Urinary bladder (tissue), 4 donors: ENCODE data around the gene SLC12A2. TPM values are rescaled to one million over a fixed set of nuclear protein-coding genes. Genes with fewer than 3 reads are reported as not detected.

ENCODE experiments used
- DNase-seq: peaks from one replicate; pipeline ENCODE4 v3.0.0-alpha.2; 2015; ENCODE audit errors: extremely low spot score
- H3K27ac ChIP-seq: one replicate; pipeline ENCODE4 v1.5.1; 2013; ENCODE audit warnings: low read depth, mild to moderate bottlenecking, moderate library complexity
- H3K36me3 ChIP-seq: one replicate; pipeline ENCODE4 v1.6.1; 2013; ENCODE audit warnings: mild to moderate bottlenecking, moderate library complexity; ENCODE audit not compliant: insufficient read depth
- H3K4me1 ChIP-seq: one replicate; pipeline ENCODE4 v1.6.1; 2013; ENCODE audit warnings: mild to moderate bottlenecking, moderate library complexity; ENCODE audit not compliant: insufficient read depth
- H3K4me3 ChIP-seq: one replicate; pipeline ENCODE4 v1.5.1; 2013; ENCODE audit warnings: low read depth, low read length
- WGBS: extraction: QIAGEN DNeasy Blood & Tissue Kit; methylation state at CpG from one replicate; pipeline ENCODE4 v1.1.7; 2013; 5-methylcytosine and 5-hydroxymethylcytosine counted together
- polyA plus RNA-seq: library from polyadenylated mRNA; stranded (reverse); fragments of 200-250 nt; gene quantifications from one replicate; pipeline ENCODE4 v1.2.3, GENCODE V29; 2013
- total RNA-seq: library from RNA; depleted of rRNA; stranded (reverse); fragments of >200 nt; gene quantifications from one replicate; pipeline ENCODE4 v1.2.3, GENCODE V29; 2014
- donor health status: healthy with polysubstance abuse.
- donor health status: healthy.

SLC12A2 gene
- total and polyA plus RNA-seq, 2 donors, result 7.9 to 63.9 TPM

- no peak overlapping the region for H3K27ac ChIP-seq
- H3K4me3 ChIP-seq, result no peak overlapping the region
- 13% methylated on average over 36 of the region's 36 CpGs for WGBS
- H3K4me1 ChIP-seq, result no peaks in the 10 kb centered on the region
- H3K36me3 ChIP-seq, result no peaks in the 10 kb centered on the region
- DNase-seq, result peak; percentile 52
Measured at GRCh38 chr5:128201065-128201926, 117.7 kb downstream of the SLC12A2 start.

DNA sequence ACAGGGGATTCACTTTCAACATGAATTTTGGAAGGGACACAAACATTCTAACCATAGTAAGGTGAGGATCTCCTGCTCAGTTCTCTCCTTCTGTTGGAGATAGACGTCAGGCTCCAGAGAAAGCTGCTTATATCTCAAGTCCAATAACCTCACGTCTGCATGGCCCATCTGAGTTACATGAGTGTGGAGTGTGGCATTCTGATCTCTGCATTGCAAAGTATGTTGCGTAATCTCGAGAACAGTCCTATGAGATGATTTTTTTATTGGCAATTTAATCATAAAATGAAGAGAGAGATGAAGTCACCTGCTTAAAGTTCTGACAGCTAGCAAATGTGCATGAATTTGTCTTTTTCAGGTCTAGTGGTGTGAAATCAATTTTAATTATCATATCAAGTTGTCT, 118.8 kb downstream of the SLC12A2 start:
- 65% methylated on average over 4 of the region's 4 CpGs for WGBS
- H3K36me3 ChIP-seq, result no peaks in the 10 kb centered on the region
- no peak overlapping the region for H3K27ac ChIP-seq
- no peak overlapping the region for H3K4me3 ChIP-seq
- H3K4me1 ChIP-seq, result no peaks in the 10 kb centered on the region
- no peak for DNase-seq

- H3K4me1 ChIP-seq, result no peaks in the 10 kb centered on the region
Measured at GRCh38 chr5:128208436-128208835, 124.9 kb downstream of the SLC12A2 start.

GRCh38 chr5:128212191-128212806, 128.7 kb downstream of the SLC12A2 start:
- Histone ChIP-seq H3K36me3 (no peaks in the 10 kb centered on the region), H3K27ac (no peak overlapping the region), H3K4me1 (no peaks in the 10 kb centered on the region), H3K4me3 (no peak overlapping the region)
- no peak for DNase-seq
- WGBS, result 78% methylated on average over 5 of the region's 5 CpGs

More at GRCh38 chr5:128208436-128208835, 124.9 kb downstream of the SLC12A2 start:
- no peaks in the 10 kb centered on the region for H3K36me3 ChIP-seq
- no peak overlapping the region for H3K27ac ChIP-seq
- H3K4me3 ChIP-seq, result no peak overlapping the region
- DNase-seq, result no peak

DNA sequence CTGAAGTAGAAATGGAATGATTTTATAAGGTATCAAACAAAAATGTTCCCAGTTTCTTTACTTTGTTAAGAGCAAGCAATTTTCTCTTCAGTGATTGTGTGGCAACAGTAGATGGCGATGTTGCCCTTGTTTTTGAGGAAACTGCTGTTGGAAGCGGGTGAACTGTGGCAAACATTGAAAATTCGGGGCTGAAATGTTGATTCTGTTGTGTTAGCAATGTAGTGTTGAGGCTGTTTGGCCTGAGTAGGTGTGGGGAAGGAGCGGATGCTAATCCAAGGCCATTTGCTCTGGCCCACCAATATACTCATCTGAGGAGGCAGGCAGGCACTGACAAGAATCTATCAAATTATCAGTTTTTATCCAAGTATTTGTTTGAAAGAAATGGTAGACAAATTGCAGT, 129.8 kb downstream of the SLC12A2 start:
- WGBS, result 7% methylated on average over 4 of the region's 4 CpGs
- H3K4me1 ChIP-seq, result no peaks in the 10 kb centered on the region
- no peak for DNase-seq
- no peak overlapping the region for H3K27ac ChIP-seq
- no peak overlapping the region for H3K4me3 ChIP-seq
- no peaks in the 10 kb centered on the region for H3K36me3 ChIP-seq

GRCh38 chr5:128213833-128214232, 130.3 kb downstream of the SLC12A2 start:
- Histone ChIP-seq H3K36me3 (no peaks in the 10 kb centered on the region), H3K4me1 (no peaks in the 10 kb centered on the region), H3K27ac (no peak overlapping the region), H3K4me3 (no peak overlapping the region)
- DNase-seq, result no peak
- 83% methylated on average over 5 of the region's 5 CpGs for WGBS

- H3K4me3 ChIP-seq, result no peak overlapping the region
- H3K4me1 ChIP-seq, result no peaks in the 10 kb centered on the region
- no peak for DNase-seq
- WGBS, result 96% methylated on average over 7 of the region's 7 CpGs
- H3K27ac ChIP-seq, result no peak overlapping the region
- no peaks in the 10 kb centered on the region for H3K36me3 ChIP-seq
Measured at GRCh38 chr5:128216285-128216684, 132.7 kb downstream of the SLC12A2 start.

GRCh38 chr5:128216860-128217531, 133.4 kb downstream of the SLC12A2 start:
- 63% methylated on average over 15 of the region's 15 CpGs for WGBS
- H3K36me3 ChIP-seq, result no peaks in the 10 kb centered on the region
- H3K4me1 ChIP-seq, result no peaks in the 10 kb centered on the region
- H3K27ac ChIP-seq, result no peak overlapping the region
- no peak overlapping the region for H3K4me3 ChIP-seq
- no peak for DNase-seq

DNA sequence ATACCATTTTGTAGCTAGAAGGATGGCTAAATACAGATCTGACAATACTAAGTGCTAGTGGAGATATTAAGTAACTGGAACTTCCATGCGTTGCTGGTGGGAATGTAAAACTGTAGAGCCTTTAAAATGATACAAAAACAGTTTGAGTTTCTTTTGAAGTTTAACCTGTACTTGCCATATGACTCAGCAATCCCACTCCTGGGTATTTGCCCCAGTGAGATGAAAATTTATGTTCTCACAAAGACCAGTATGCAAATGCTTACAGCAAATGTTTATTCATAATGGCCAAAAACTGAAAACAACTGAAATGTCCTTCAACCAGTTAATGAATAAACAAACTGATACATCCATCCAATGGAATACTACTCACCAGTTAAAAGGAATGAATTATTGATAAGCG, 137.3 kb downstream of the SLC12A2 start:
- DNase-seq, result no peak
- Histone ChIP-seq H3K27ac (no peak overlapping the region), H3K4me3 (no peak overlapping the region), H3K36me3 (no peaks in the 10 kb centered on the region), H3K4me1 (no peaks in the 10 kb centered on the region)
- WGBS, result 97% methylated on average over 2 of the region's 2 CpGs

GRCh38 chr5:128224336-128224735, 140.8 kb downstream of the SLC12A2 start:
- Histone ChIP-seq H3K4me1 (no peaks in the 10 kb centered on the region), H3K4me3 (no peak overlapping the region), H3K36me3 (no peaks in the 10 kb centered on the region), H3K27ac (no peak overlapping the region)
- DNase-seq, result no peak
- WGBS, result 85% methylated on average over 1 of the region's 1 CpG

DNA sequence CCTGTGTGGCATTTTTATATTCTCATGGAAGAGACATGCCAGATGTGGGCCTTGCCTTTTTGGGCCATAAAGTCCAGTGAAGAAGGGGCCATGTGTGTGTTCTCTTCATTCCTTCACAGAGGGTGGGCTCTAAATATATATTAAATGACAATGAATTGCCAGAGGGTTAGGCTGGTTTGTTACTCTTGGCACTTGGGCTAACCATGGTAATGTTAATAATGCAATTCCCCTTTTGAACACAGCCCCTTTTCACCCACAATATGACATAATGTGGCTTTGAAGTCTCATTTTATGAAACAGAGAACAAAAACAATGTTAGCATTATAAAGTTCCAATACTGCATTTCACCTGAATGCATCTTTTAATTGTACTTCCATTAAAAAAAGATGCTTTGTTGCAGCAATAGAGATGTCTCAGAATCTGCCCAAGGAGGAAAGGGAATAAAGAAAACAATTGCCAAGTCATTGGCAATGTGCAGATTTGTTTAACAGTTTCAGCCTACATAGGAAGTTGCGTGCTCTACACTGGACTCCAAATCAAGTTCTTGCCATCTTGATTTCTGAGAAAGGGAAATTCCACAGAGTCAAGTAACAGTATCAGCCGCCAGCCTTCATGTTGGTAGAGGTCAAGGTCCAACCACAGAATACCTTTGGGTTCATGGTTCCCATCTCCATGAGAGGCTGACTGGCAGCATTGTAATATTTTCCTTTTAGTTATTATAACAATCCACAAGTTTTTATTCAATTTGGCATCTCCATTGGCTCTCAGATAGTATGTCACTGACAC, 141.9 kb downstream of the SLC12A2 start:
- no peak overlapping the region for H3K4me3 ChIP-seq
- H3K36me3 ChIP-seq, result no peaks in the 10 kb centered on the region
- no peak overlapping the region for H3K27ac ChIP-seq
- 98% methylated on average over 2 of the region's 2 CpGs for WGBS
- H3K4me1 ChIP-seq, result no peaks in the 10 kb centered on the region
- DNase-seq, result no peak

GRCh38 chr5:128228008-128228407, 144.4 kb downstream of the SLC12A2 start:
- H3K27ac ChIP-seq, result no peak overlapping the region
- H3K4me1 ChIP-seq, result no peaks in the 10 kb centered on the region
- no peak for DNase-seq
- 49% methylated on average over 3 of the region's 3 CpGs for WGBS
- H3K36me3 ChIP-seq, result no peaks in the 10 kb centered on the region
- no peak overlapping the region for H3K4me3 ChIP-seq

GRCh38 chr5:128228521-128228920, 145.0 kb downstream of the SLC12A2 start:
- no peaks in the 10 kb centered on the region for H3K4me1 ChIP-seq
- H3K4me3 ChIP-seq, result no peak overlapping the region
- WGBS, result 23% methylated on average over 3 of the region's 3 CpGs
- no peaks in the 10 kb centered on the region for H3K36me3 ChIP-seq
- peak; percentile 42 for DNase-seq
- H3K27ac ChIP-seq, result no peak overlapping the region
